ENCODE results near the gene RAD52.
"Not testable (repeated sequence)": the region's sequence is repeated elsewhere in the genome, so short reads cannot be mapped to it uniquely, and the experiment has no call there.

The RAD52 gene

GRCh38 chr12:966724-967123 lies 17.2 kb upstream of the RAD52 start:
- DNase-seq (ENCODE audit: low spot score): no peak

- no peak for DNase-seq (ENCODE audit: low spot score)
Measured at GRCh38 chr12:958588-959123, 9.2 kb upstream of the RAD52 start.

- DNase-seq (ENCODE audit: low spot score): no peak
Measured at GRCh38 chr12:955939-956338, 6.4 kb upstream of the RAD52 start.

GRCh38 chr12:954741-955140 lies 5.2 kb upstream of the RAD52 start:
- DNase-seq (ENCODE audit: low spot score): no peak

- DNase-seq (ENCODE audit: low spot score): no peak
Measured at GRCh38 chr12:953776-954175, 4.3 kb upstream of the RAD52 start.

- DNase-seq (ENCODE audit: low spot score): no peak
Measured at GRCh38 chr12:951176-951575, 1.7 kb upstream of the RAD52 start.

GRCh38 chr12:948238-948637 lies 1.3 kb downstream of the RAD52 start:
- no peak for DNase-seq (ENCODE audit: low spot score)

GRCh38 chr12:946631-947030 lies 2.9 kb downstream of the RAD52 start:
- no peak for DNase-seq (ENCODE audit: low spot score)

- no peak for DNase-seq (ENCODE audit: low spot score)
Measured at GRCh38 chr12:946212-946611, 3.3 kb downstream of the RAD52 start.

GRCh38 chr12:944211-944610 lies 5.3 kb downstream of the RAD52 start:
- no peak for DNase-seq (ENCODE audit: low spot score)

GRCh38 chr12:943051-943450 lies 6.4 kb downstream of the RAD52 start:
- DNase-seq (ENCODE audit: low spot score): no peak

- DNase-seq (ENCODE audit: low spot score): no peak
Measured at GRCh38 chr12:938810-939209, 10.7 kb downstream of the RAD52 start.

- DNase-seq (ENCODE audit: low spot score): no peak
Measured at GRCh38 chr12:936377-937345, 12.8 kb downstream of the RAD52 start.

- not testable (repeated sequence) for DNase-seq (ENCODE audit: low spot score)
Measured at GRCh38 chr12:935891-936290, 13.6 kb downstream of the RAD52 start.

GRCh38 chr12:931591-931990 lies 17.9 kb downstream of the RAD52 start:
- DNase-seq (ENCODE audit: low spot score): no peak

- DNase-seq (ENCODE audit: low spot score): no peak
Measured at GRCh38 chr12:931060-931459, 18.4 kb downstream of the RAD52 start.

- DNase-seq (ENCODE audit: low spot score): no peak
Measured at GRCh38 chr12:926641-927040, 22.9 kb downstream of the RAD52 start.

- no peak for DNase-seq (ENCODE audit: low spot score)
Measured at GRCh38 chr12:922285-922684, 27.2 kb downstream of the RAD52 start.

- DNase-seq (ENCODE audit: low spot score): no peak
Measured at GRCh38 chr12:920676-921075, 28.8 kb downstream of the RAD52 start.

- DNase-seq (ENCODE audit: low spot score): no peak
Measured at GRCh38 chr12:916712-917445, 32.6 kb downstream of the RAD52 start.

- no peak for DNase-seq (ENCODE audit: low spot score)
Measured at GRCh38 chr12:916240-916639, 33.3 kb downstream of the RAD52 start.

- no peak for DNase-seq (ENCODE audit: low spot score)
Measured at GRCh38 chr12:915090-915489, 34.4 kb downstream of the RAD52 start.

All from HuH-7 (cell line).